HuH-7.5 (cell line): ENCODE measurements around the gene PIAS1.
"Not testable (repeated sequence)": the region's sequence is repeated elsewhere in the genome, so short reads cannot be mapped to it uniquely, and the experiment has no call there.

Experiments
- DNase-seq: peaks from one replicate; pipeline ENCODE4 v3.0.0; 2011; ENCODE audit warnings: low spot score

The PIAS1 gene

GRCh38 chr15:68184616-68185480 is 130.7 kb downstream of the PIAS1 start:
- DNase-seq: no peak

DNA sequence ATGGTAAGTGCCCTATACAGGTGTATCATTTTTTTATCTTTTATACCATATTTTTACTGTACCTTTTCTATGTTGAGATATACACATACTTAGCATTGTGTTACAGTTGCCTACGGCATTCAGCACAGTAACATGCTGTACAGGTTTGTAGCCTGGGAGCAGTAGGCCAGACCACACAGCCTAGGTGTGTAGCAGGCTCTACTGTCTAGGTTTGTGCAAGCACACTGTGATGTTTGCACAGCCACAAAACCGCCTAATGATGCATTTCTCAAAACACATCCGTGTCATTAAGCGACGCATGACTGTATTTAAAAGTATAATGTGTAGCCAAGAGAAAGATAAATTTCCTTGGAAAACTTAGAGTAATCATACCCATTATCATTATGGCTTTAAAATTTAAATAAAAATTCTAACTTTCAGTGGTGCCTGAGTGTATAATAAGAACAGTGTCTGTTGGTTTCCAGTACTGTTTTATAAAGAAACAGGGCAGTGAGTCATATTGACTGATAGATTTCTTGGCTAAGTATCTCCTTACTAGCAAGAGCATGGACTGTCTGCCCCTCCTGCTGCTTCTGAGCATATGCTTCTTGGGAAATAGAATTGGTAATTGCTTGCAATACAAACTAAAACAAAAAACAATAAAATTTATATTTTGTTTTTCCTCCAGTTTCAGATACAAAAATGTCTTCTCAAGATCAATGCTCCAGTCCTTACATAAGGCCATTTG is 132.7 kb downstream of the PIAS1 start:
- DNase-seq: no peak

- no peak for DNase-seq
These were observed 133.4 kb downstream of the PIAS1 start for GRCh38 chr15:68187559-68187958.

DNA sequence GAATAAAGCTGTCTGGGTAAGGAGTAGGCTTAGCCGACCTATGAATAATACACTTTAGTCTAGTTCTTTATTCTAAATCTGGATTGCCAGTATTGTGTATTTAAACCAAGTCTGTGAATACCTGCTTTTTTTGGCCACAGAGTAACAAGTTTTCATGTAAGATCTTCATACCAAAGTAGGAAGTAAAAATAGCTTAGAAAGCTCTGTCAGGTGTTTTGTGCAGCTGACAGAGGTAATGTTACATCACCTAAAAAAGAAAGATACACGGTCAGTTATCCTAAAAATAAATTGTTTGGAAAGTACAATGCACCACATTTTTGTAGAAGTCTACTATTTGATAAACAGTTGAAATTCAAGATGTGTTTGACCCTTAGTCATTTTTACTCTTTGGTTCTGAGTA is 134.5 kb downstream of the PIAS1 start:
- no peak for DNase-seq

DNA sequence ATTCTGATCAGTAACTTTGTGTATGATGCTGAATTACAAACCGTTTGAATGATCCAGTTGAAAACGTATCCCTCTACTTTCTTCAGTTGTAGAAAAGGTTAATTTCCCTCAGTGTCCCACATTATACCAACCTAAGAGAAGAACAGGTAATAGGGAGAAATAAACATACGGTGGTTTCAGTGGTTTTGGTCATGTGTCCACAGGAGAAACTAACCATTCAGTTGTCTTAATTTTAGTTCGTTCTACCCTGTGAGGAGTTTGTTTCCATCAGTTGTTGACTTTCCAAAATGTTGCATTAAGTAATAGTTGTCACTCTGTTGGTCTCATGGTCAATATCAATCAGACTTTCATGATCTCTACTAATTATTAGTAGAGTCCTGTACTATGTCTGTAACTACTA is 135.9 kb downstream of the PIAS1 start:
- no peak for DNase-seq

DNA sequence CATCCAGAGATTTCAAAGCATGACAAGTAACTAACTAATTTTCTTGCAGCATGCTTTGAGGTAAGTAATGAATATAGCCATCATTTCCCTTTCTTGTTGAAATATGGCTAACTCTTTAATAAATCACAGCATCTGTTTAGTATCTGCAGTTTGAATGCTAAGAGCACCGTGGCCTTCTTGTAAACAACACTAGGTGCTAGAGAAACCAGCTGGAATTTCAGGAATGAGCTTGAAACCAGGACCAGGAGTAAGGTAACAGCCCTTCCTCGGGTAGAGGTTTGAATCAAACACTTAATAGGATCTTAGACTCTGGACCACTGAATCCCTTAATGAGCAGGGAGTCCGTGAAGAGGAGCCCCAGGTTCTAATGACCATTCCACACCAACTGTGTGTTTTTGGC is 137.4 kb downstream of the PIAS1 start:
- no peak for DNase-seq

DNA sequence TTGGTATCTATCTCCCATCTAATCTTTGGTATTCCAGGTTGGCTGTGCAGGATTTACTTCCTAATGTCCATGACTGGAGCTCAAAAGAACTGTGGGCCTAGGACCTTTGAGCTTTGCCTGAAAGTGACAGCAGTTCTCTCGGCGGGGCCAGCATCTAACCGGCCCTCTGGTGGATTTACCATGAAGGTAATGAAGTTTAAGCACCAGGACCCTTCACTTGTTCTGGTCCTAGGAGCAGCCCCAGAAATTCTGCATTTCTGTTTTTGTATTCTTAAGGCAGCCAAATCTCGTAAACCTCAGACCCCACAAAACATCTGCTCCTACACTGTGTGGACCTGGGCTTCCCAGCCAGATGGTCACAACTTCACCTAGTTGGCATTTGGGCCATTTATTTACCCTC is 138.0 kb downstream of the PIAS1 start:
- no peak for DNase-seq

- no peak for DNase-seq
These were observed 138.8 kb downstream of the PIAS1 start for GRCh38 chr15:68192804-68193486.

DNA sequence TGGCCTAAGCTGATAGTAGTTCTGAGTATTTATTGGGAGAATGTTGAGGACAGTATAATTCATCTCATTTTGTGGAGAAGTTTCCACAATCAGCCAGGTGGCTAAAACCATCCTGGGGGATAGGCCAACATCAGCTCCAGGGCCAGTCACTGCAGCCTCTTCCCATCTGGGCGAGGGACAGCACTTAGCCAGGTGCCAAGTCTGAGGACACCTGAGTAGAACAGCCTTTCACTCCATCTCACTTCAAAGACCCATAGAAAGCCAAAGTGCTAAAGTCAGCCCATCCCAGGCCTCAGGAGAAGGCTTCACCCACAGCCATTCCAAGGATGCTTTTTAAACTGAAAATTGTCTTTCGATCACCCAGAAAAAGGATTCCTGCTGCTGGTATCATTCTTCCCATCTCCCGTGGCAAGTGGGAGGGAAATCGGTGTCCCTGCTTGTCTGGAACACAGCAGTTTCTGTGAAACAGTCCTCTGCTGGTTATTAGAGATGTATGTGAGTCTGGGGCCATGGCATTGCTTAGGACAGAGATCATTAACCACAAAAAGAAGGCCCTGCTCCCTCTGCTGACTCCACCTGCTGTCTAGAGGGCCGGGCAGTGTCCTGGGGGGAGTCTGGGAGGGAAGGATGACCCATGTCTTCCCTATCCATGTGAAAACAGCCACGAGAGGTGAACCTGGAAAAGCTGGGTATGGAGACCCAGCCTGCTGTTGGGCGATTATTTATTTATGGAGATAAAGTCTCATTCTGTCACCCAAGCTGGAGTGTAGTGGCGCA is 141.4 kb downstream of the PIAS1 start:
- DNase-seq: no peak

DNA sequence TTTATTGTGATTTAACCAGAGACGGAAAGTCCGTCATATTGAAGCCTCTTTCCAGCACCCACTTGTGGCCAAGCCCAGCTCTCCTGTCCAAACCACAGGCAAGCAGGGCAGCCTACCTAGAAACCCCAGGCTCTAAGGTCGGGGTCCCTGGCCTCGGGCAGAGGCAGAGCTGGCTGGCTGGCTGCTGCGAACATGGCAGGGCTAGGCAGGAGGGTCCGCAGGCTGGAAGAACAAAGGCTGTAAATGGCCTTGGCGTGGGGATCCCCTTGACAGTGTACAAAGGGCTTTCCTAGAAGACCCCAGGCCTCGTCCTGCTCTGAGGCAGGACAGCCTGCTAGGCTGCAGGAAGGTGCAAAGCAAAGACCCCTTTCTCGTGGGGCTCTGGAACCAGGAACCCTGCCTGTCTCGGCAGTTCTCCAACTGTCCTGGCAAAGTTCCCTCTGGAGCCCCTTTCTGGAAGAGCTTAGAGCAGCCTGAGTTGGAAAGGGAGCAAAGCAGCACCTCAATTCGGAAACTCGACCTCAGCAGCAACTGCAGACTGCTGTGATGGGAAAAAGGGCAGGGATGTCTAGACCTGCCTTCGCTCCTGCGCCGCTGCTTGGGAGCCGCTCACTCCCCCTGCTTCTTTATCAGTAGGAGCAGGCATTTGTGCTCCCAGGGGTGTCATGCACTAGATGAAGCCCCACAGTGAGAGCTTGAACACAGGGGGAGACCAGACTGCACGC is 142.5 kb downstream of the PIAS1 start:
- DNase-seq: no peak

GRCh38 chr15:68197170-68197492 is 143.0 kb downstream of the PIAS1 start:
- DNase-seq: no peak

DNA sequence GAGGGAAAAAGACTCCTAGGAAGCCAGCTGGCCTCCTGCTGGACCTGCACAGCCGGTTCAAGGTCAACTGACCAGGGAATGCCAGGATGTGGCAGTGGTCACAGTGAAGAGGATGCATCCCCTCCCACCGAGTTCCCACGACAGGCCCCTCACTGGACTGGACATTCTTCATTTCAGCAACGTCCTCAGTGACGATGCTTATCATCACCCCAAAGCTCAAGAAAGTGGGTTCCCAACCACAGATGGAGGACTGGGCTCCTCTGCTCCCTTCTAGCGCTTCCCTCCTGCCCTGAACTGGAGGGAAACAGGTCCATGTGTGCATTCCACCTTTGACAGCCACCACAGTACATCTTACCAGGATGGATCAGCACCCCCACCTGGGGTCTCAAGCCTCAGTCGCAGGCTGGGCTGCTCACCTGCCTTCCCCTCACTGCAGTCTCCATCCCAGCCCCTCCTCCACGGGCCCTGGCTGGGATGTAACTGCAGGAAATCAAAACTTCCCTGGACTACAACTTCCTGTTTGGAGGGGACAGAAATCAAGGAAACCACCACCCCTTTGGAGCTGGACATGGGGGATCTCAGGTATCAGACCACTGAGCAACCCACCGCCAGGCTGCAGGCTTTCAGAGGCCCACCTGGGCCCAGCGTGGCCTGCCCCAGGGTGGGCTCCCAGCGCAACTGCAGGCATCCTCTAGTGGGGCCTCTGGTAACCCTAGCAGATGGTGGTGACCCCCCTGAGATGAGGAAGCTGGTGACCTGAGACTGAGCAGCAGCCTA is 143.7 kb downstream of the PIAS1 start:
- no peak for DNase-seq

DNA sequence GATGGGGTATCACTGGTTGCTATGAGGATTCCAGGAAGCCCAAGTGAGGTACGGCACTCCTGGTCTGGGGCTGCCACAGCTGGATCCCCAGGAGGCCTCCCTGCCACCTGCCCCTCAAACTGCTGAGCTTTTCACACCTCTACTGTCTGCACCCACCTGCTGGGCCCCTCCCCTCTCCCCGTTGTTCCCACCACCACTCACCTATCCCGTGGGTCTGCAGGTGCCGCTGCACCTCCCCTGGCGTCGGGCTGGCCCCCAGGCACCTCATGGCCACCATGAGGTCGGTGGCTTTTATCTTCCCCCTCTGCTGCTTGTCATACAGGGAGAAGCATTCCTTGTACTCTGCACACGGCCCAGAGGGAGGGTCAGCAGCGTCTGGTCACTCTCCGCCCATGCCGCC is 145.2 kb downstream of the PIAS1 start:
- DNase-seq: no peak

- DNase-seq: no peak
These were observed 146.1 kb downstream of the PIAS1 start for GRCh38 chr15:68200016-68200861.

DNA sequence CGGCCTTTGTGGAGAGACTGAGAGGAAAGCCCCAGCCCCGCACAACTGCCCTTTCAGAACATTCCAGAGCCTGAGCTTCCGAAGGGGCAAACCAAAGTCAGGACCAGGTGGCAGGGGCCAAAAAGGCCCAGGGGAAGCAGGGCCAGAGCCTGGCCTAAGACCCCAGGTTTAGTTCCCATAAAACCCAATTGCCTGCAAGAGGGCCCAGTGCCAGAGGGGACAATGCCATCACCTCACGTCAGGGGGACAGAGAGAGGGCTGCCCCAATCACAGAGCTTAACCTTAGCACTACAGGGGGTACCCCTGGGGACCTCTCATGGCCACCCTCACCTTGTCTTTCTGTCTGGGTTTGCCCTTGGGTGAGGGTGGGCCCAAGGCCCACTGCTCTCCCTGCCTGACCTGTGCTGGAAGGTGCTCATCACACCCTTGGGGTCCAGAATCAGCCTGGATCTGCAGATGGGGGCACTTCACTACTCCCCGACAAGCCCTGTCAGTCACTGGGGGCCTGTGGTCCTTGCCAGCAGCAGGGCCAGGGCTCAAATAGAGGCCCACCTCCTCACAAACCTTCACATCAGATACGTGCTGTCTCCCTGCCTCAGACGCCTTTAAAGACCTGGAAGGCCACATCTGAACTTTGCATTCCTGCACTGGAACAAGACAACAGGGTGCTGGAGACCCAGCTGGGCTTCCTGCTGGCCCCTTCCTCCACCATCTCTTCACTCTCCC is 147.2 kb downstream of the PIAS1 start:
- no peak for DNase-seq

- DNase-seq: no peak
These were observed 147.8 kb downstream of the PIAS1 start for GRCh38 chr15:68201879-68202261.

DNA sequence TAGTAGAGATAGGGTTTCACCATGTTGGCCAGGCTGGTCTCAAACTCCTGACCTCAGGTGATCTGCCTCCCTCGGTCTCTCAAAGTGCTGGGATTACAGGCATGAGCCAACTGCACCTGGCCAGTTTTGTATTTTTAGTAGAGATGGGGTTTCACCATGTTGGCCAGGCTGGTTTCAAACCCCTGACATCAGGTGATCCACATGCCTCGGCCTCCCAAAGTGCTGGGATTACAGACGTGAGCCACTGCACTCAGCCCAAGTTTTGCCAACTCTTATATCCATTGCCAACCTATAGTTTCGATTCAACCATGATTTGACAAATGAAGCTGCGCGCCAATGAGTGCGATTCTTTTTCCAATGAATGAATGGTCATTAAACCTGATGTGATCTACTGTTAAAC is 148.9 kb downstream of the PIAS1 start:
- not testable (repeated sequence) for DNase-seq

DNA sequence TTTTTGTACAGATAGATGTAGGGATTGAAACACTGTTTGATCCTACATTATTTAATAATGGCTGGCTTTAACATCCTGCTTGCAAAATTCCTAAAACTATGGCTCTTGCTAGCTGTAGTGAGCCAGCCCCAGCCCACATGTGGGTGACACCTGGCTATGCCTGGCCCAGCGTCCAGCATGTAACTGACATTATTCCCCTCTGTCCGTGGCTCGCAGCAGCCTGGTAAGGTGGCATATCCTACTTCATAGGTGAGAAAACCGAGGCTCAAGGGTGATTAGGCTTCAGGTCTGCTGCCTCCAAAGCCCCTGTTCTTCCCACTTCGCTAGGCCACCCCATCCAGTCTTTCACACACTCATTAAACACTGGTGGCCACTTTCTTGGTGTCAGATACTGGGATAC is 149.4 kb downstream of the PIAS1 start:
- no peak for DNase-seq

DNA sequence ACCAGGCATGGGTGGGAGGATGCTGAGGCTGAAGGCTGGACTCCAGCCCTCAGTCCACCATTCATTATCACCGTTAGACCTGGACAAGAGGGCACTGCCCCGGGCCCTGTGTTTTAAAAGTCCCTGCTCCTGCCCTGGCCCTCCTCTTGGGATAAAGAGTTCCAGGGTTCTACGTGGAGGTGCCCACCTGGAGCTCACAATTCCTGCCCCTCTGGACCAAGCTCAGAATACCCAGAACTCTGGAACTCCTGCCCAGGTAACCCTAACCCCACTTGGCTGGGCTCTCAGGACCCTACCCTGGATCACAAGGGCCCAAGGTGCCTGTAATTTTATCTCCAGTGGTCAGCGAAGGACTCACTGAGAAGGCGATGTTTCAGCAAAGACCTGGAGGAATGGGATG is 149.8 kb downstream of the PIAS1 start:
- DNase-seq: no peak
